Epithelial cell of proximal tubule (primary cell): ENCODE results near the gene ALDH1L2. TPM values are rescaled to one million over a fixed set of nuclear protein-coding genes. Genes with fewer than 3 reads are reported as not detected.
"Not testable (repeated sequence)": the region's sequence is repeated elsewhere in the genome, so short reads cannot be mapped to it uniquely, and the experiment has no call there.

Experiments
- DNase-seq: peaks from one replicate; pipeline ENCODE4 v3.0.0-alpha.2; 2011; ENCODE audit warnings: low read depth
- H3K4me3 ChIP-seq: 2 replicates; pipeline ENCODE4 v1.5.1; 2011; ENCODE audit warnings: low read depth, mild to moderate bottlenecking, low read length
- total RNA-seq: library from RNA; depleted of rRNA; stranded (reverse); fragments of >200 nt; gene quantifications from 2 replicates; pipeline ENCODE4 v1.2.3, GENCODE V29; 2015
- TF ChIP-seq, protein P1 (sequence below): conservative IDR thresholded peaks from 2 replicates; pipeline ENCODE4 v1.5.1; 2012; ENCODE audit warnings: low read depth, mild to moderate bottlenecking, low read length

The ALDH1L2 gene
- total RNA-seq, 1 donor from 2014 or later, result 1.5 TPM

GRCh38 chr12:104990950-104991349, 93.3 kb downstream of the ALDH1L2 start:
- TF ChIP-seq, protein P1, sequence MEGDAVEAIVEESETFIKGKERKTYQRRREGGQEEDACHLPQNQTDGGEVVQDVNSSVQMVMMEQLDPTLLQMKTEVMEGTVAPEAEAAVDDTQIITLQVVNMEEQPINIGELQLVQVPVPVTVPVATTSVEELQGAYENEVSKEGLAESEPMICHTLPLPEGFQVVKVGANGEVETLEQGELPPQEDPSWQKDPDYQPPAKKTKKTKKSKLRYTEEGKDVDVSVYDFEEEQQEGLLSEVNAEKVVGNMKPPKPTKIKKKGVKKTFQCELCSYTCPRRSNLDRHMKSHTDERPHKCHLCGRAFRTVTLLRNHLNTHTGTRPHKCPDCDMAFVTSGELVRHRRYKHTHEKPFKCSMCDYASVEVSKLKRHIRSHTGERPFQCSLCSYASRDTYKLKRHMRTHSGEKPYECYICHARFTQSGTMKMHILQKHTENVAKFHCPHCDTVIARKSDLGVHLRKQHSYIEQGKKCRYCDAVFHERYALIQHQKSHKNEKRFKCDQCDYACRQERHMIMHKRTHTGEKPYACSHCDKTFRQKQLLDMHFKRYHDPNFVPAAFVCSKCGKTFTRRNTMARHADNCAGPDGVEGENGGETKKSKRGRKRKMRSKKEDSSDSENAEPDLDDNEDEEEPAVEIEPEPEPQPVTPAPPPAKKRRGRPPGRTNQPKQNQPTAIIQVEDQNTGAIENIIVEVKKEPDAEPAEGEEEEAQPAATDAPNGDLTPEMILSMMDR, result no peak
- no peak for DNase-seq
- no peak overlapping the region for H3K4me3 ChIP-seq

GRCh38 chr12:104986022-104986941, 98.0 kb downstream of the ALDH1L2 start, which contains the start of gene NOPCHAP1:
Gene NOPCHAP1 (plus strand): TSS chr12:104986316. CDS start chr12:104986353, 37 bp downstream.
- DNase-seq, result peak; percentile 13
- peak within 1 kb of the TSS; percentile 78 for H3K4me3 ChIP-seq
- TF ChIP-seq, protein P1, result no peak

GRCh38 chr12:104985206-104985605, 99.1 kb downstream of the ALDH1L2 start:
- no peak for DNase-seq
- TF ChIP-seq, protein P1, result no peak
- H3K4me3 ChIP-seq, result no peak overlapping the region

DNA sequence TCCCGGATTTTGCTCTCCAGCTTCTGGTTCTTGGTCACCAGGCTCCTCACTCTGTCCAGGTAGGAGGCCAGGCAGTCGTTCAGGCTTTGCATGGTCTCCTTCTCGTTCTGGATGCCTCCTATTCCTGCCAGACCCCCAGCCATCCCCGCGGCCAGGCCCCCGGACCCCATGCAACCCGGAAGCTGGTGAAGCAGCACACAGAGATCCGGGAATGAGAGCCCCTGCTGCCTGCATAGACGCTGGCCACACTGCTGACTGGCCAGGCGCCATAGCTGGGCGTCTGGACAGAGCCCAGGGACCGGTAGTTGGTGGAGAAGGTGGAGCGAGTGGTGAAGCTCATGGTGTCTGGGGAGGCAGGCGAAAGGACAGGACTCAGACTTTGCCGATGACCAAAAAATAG, 106.6 kb downstream of the ALDH1L2 start:
- DNase-seq, result not testable (repeated sequence)

DNA sequence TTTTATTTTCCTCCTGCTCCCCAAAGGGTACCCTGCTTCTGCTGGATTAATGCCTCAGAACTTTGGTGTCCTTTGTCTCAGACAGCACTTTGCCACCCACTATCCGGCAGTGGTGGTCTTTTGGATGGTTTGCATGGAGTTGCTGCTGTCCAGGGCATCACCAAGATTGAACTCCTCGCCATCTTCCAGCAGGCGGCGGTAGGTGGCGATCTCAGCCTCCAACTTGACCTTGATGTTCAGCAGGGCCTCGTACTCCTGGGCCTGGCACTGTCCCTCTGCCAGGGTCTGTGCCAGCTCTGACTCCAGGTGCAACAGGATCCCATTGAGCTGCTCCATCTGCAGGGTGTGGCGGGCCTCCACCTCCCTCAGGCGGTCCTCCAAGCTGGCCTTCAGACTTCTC, 107.6 kb downstream of the ALDH1L2 start:
- TF ChIP-seq, protein P1, result no peak
- no peak overlapping the region for H3K4me3 ChIP-seq
- no peak for DNase-seq

More for the DNA sequence above, 106.6 kb downstream of the ALDH1L2 start:
- H3K4me3 ChIP-seq, result not testable (repeated sequence)

DNA sequence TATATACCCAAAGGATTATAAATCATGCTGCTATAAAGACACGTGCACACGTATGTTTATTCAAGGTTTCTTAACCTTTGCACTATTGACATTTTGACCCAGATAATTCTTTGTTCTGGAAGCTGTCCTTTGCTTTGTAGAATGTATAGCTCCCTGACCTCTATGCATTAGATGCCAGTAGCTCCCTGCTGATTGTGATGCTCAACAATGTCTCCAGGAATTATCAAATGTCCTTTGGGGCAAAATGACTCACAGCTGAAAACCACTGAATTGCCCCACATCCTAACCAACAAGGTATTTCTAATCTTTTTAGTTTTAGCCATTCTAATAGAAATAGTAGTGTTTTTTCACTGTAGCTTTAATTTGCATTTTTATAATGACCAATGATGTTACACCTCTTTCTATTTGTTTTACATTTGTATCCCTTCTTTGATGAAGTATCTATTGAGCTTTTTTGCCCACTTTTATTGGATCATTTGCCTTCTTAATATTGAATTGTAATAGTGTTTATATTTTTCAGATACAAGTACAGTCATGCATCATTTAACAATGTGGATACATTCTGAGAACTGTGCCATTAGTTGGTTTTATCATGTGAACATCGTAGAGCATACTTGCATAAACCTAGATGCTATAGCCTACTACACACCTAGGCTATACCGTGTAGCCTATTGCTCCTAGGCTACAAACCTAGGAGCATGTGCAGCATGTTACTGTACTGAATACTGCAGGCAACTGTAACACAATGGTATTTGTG, 108.5 kb downstream of the ALDH1L2 start:
- TF ChIP-seq, protein P1, result no peak
- DNase-seq, result no peak
- H3K4me3 ChIP-seq, result no peak overlapping the region

DNA sequence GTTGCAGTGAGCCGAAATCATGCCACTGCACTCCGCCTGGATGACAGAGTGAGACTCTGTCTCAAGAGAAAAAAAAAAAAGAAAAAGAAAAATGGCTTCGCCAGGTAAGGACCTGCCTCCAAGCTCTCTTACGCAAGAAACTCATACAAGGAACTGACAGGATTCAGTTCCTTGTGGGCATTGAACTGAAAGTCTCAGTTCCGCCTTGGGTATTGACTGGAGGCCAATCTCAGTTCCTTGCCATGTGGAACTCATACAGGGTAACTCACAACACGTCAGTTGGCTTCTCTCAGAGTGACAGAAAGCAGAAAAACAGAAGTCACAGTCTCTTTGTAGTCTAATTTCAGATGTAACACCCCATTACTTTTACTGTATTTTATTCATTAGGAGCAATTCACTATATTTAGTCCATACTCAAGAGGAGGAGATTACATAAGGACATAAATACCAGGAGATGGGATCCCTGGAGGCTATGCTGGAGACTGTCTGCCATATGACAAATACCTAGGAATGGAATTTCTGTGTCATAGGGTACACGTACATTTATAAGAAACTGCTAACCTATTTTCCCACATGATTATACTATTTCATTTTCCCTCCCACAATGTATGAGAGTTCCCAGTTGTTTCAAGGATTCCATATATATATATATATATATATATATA, 109.5 kb downstream of the ALDH1L2 start:
- no peak overlapping the region for H3K4me3 ChIP-seq
- DNase-seq, result no peak
- TF ChIP-seq, protein P1, result no peak
